ENCODE results near the gene CUL9. TPM values are rescaled to one million over a fixed set of nuclear protein-coding genes. Genes with fewer than 3 reads are reported as not detected.

CUL9 gene
- total and polyA plus RNA-seq, 2 experiments from 2014 or later = 2.6 to 11.3 TPM

- peaks cover 11% of the 10 kb centered on the region for H3K27me3 Mint-ChIP-seq (ENCODE audit: insufficient read depth, low read depth, poor library complexity)
- Histone ChIP-seq H4K20me1 (replicated peaks; ENCODE audit: insufficient read depth) (no peaks in the 10 kb centered on the region), H3K4me2 (no peak overlapping the region), H2AFZ (no peak overlapping the region), H3F3A (replicated peaks; ENCODE audit: low read depth) (no peaks in the 10 kb centered on the region), H3K4me3 (no peak overlapping the region), H3K27ac (ENCODE audit: low read depth) (no peak overlapping the region), H3K79me2 (replicated peaks; ENCODE audit: insufficient read depth) (no peaks in the 10 kb centered on the region), H3K27me3 (ENCODE audit: insufficient read depth) (no peaks in the 10 kb centered on the region), H3K36me3 (ENCODE audit: insufficient read depth) (no peaks in the 10 kb centered on the region), H3K9me2 (ENCODE audit: insufficient read depth) (no peaks in the 10 kb centered on the region), H3K4me1 (ENCODE audit: insufficient read depth) (no peaks in the 10 kb centered on the region)
- no peaks in the 10 kb centered on the region; the same call in 2 of the 3 replicates for H3K4me1 Mint-ChIP-seq
- TF ChIP-seq ZNF114 (CRISPR knock-in tag; IDR thresholded peaks at IDR 0.05) = no peak
- TF ChIP-seq EZH2phosphoT487 (IDR thresholded peaks at IDR 0.05; ENCODE audit: unreplicated experiment) = no peak
- no peak for TF ChIP-seq ZNF462 (CRISPR knock-in tag; IDR thresholded peaks at IDR 0.05)
- TF ChIP-seq NANOG (IDR thresholded peaks at IDR 0.05; ENCODE audit: borderline replicate concordance) = no peak
- TF ChIP-seq POLR2AphosphoS5 (IDR thresholded peaks at IDR 0.05; ENCODE audit: low read depth) = no peak
- no peak for TF ChIP-seq CREB1 (CRISPR knock-in tag; IDR thresholded peaks at IDR 0.05; ENCODE audit: low read depth)
- TF ChIP-seq EZH2 (IDR thresholded peaks at IDR 0.05; ENCODE audit: low read depth, unreplicated experiment) = no peak
- TF ChIP-seq, protein P1, sequence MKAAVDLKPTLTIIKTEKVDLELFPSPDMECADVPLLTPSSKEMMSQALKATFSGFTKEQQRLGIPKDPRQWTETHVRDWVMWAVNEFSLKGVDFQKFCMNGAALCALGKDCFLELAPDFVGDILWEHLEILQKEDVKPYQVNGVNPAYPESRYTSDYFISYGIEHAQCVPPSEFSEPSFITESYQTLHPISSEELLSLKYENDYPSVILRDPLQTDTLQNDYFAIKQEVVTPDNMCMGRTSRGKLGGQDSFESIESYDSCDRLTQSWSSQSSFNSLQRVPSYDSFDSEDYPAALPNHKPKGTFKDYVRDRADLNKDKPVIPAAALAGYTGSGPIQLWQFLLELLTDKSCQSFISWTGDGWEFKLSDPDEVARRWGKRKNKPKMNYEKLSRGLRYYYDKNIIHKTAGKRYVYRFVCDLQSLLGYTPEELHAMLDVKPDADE (IDR thresholded peaks at IDR 0.05) = no peak
- TF ChIP-seq ZNF331 (CRISPR knock-in tag; IDR thresholded peaks at IDR 0.05; ENCODE audit: low read depth) = no peak
- TF ChIP-seq, protein P2, sequence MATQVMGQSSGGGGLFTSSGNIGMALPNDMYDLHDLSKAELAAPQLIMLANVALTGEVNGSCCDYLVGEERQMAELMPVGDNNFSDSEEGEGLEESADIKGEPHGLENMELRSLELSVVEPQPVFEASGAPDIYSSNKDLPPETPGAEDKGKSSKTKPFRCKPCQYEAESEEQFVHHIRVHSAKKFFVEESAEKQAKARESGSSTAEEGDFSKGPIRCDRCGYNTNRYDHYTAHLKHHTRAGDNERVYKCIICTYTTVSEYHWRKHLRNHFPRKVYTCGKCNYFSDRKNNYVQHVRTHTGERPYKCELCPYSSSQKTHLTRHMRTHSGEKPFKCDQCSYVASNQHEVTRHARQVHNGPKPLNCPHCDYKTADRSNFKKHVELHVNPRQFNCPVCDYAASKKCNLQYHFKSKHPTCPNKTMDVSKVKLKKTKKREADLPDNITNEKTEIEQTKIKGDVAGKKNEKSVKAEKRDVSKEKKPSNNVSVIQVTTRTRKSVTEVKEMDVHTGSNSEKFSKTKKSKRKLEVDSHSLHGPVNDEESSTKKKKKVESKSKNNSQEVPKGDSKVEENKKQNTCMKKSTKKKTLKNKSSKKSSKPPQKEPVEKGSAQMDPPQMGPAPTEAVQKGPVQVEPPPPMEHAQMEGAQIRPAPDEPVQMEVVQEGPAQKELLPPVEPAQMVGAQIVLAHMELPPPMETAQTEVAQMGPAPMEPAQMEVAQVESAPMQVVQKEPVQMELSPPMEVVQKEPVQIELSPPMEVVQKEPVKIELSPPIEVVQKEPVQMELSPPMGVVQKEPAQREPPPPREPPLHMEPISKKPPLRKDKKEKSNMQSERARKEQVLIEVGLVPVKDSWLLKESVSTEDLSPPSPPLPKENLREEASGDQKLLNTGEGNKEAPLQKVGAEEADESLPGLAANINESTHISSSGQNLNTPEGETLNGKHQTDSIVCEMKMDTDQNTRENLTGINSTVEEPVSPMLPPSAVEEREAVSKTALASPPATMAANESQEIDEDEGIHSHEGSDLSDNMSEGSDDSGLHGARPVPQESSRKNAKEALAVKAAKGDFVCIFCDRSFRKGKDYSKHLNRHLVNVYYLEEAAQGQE (IDR thresholded peaks at IDR 0.05; ENCODE audit: unreplicated experiment) = no peak
- ATAC-seq (no peak), DNase-seq (ENCODE audit: low spot score) (no peak)
- peaks cover 9% of the 10 kb centered on the region for H3K36me3 Mint-ChIP-seq (ENCODE audit: low read depth)
- H3K9me3 Mint-ChIP-seq = no peaks in the 10 kb centered on the region
- no peak overlapping the region for H3K4me3 Mint-ChIP-seq
- H3K27ac Mint-ChIP-seq = no peak overlapping the region
Measured at GRCh38 chr6:43163899-43164298, 18.1 kb upstream of the CUL9 start.
